Neural crest cell (in vitro differentiated cells): Measurements from ENCODE around the gene TBC1D5. TPM values are rescaled to one million over a fixed set of nuclear protein-coding genes. Genes with fewer than 3 reads are reported as not detected.
"Not testable (repeated sequence)": the region's sequence is repeated elsewhere in the genome, so short reads cannot be mapped to it uniquely, and the experiment has no call there.

ENCODE experiments used
- DNase-seq: peaks from one replicate; pipeline ENCODE4 v3.0.0; 2021; ENCODE audit warnings: low read depth, mixed read lengths, low spot score
- H3K27ac Mint-ChIP-seq: one replicate; pipeline ENCODE4 v1.8.0; 2021; ENCODE audit warnings: mild to moderate bottlenecking, mixed read lengths; ENCODE audit not compliant: unreplicated experiment
- H3K27me3 Mint-ChIP-seq: 2 replicates; pipeline ENCODE4 v1.8.0; 2021; ENCODE audit warnings: low read depth, mild to moderate bottlenecking, mixed read lengths
- H3K36me3 Mint-ChIP-seq: 2 replicates; pipeline ENCODE4 v1.8.0; 2021; ENCODE audit warnings: low read depth, mild to moderate bottlenecking, mixed read lengths
- H3K4me1 Mint-ChIP-seq: 2 replicates; pipeline ENCODE4 v1.8.0; 2021; ENCODE audit warnings: mixed read lengths
- H3K4me3 Mint-ChIP-seq: one replicate; pipeline ENCODE4 v1.8.0; 2021; ENCODE audit warnings: mild to moderate bottlenecking, mixed read lengths
- H3K9me3 Mint-ChIP-seq: 2 replicates; pipeline ENCODE4 v1.8.0; 2021; ENCODE audit warnings: mixed read lengths
- total RNA-seq: library from RNA; stranded (reverse); gene quantifications from 2 replicates; pipeline ENCODE4 v1.2.1, GENCODE V29; 2021
- TF ChIP-seq, protein P1 (sequence below): fragments of 200-600 bp; sonication (generic); conservative IDR thresholded peaks from 2 replicates; pipeline ENCODE4 v1.5.0; 2021; ENCODE audit warnings: antibody characterized with exemption, mild to moderate bottlenecking

The TBC1D5 gene
- total RNA-seq, 1 donor from 2014 or later: 51.2 TPM

DNA sequence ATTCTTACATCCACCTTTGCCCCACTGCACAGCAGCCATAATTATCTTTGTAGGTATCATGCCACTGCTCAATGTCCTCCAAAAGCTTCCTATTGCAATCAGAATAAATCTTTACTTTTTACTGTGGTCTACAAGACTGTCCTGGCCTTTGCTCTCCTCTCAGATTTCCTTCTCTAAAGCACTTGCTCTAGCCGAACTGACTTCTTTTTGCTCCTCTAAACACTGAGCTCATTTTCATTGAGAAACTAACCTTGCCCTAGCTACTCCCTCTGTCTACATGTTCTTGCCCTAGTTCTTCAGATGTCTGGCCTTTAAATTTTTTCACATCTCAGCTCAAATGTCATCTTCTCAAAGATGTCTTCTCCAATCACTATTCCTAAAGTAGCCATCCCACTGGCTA lies 342.8 kb downstream of the TBC1D5 start:
- TF ChIP-seq, protein P1, sequence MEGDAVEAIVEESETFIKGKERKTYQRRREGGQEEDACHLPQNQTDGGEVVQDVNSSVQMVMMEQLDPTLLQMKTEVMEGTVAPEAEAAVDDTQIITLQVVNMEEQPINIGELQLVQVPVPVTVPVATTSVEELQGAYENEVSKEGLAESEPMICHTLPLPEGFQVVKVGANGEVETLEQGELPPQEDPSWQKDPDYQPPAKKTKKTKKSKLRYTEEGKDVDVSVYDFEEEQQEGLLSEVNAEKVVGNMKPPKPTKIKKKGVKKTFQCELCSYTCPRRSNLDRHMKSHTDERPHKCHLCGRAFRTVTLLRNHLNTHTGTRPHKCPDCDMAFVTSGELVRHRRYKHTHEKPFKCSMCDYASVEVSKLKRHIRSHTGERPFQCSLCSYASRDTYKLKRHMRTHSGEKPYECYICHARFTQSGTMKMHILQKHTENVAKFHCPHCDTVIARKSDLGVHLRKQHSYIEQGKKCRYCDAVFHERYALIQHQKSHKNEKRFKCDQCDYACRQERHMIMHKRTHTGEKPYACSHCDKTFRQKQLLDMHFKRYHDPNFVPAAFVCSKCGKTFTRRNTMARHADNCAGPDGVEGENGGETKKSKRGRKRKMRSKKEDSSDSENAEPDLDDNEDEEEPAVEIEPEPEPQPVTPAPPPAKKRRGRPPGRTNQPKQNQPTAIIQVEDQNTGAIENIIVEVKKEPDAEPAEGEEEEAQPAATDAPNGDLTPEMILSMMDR: no peak
- Mint-ChIP-seq H3K4me1 (no peaks in the 10 kb centered on the region), H3K9me3 (no peaks in the 10 kb centered on the region), H3K27ac (no peak overlapping the region), H3K36me3 (no peaks in the 10 kb centered on the region), H3K27me3 (no peaks in the 10 kb centered on the region), H3K4me3 (no peak overlapping the region)
- DNase-seq: no peak

DNA sequence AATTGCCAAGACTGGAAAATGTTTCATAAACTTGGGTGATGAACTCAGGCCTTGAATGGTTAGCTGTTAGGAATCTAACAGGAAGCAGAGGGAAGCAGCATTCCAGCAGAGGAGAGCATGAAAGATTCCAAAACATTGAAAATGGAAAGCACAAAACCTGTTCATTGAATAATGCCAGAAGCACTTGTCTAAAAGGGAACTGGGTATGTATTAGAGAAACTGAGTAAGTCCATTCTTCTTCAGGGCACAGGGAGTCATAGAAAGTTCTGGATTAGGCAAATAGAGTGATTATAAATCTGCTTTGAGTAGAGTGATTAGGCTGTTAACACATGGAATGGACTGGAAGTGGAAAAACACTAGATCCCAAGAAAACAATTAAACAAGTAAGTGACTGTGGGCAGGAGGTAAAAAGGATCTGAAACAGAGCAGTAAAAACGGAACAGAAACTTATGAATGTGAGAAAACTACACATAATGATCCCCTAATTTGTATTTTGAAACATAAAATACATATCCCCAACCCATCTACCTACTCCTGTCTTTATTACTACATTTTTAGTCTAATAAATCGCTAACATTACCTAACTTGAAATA lies 343.4 kb downstream of the TBC1D5 start:
- Mint-ChIP-seq H3K36me3 (no peaks in the 10 kb centered on the region), H3K9me3 (no peaks in the 10 kb centered on the region), H3K27ac (no peak overlapping the region), H3K4me1 (no peaks in the 10 kb centered on the region), H3K27me3 (no peaks in the 10 kb centered on the region), H3K4me3 (no peak overlapping the region)
- DNase-seq: no peak
- TF ChIP-seq, protein P1: no peak

DNA sequence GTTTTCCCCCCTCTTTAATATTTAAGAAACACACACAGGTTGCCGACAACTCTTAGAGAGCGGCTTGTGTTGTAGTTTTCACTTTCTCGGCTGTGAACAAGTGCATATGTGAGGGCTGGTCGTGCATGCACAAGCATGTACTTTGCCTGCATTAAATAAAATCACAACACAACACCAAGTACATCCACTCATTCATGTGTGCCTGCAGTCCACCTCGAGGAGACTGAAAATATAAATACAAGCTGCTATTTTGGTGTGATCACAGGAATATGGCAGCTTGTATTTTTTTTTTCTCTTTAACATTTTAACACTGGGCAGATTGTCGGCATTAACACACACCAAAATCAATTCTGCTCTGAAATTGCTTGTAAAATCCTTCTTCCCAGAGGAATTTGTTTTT lies 346.4 kb downstream of the TBC1D5 start:
- DNase-seq: no peak
- TF ChIP-seq, protein P1: no peak
- H3K27me3 Mint-ChIP-seq: no peaks in the 10 kb centered on the region
- H3K9me3 Mint-ChIP-seq: peaks cover 4% of the 10 kb centered on the region
- H3K27ac Mint-ChIP-seq: no peak overlapping the region
- H3K36me3 Mint-ChIP-seq: peaks cover 20% of the 10 kb centered on the region
- H3K4me3 Mint-ChIP-seq: no peak overlapping the region
- H3K4me1 Mint-ChIP-seq: no peaks in the 10 kb centered on the region

DNA sequence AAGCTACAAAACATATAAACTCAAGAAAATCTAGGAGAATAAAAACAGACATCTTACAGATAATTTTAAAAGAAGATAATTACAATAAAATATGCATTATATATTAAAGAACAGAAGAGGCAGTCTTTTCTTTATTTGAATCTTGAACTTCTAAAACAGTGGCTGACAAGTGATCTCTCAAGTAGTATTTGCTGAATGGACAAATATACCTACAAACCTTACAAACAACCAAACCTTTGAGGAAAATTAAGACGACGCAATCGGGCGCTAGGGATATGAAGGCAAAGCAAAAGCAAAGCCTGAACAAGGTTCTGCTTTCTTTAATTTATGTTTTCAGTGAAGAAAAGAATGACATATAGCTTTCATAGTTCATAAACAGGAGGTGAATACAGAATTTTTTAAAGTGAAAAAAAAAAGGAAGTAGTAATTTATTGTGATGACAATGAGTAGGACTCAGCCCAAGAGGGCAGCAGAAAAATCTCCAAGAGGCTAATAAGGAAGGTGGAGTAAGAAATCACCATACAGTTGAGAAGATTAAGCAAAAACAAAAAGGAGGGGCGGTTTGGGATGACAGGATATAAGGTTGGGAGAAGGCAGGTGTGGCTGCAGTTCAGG lies 347.8 kb downstream of the TBC1D5 start:
- no peaks in the 10 kb centered on the region for H3K27me3 Mint-ChIP-seq
- TF ChIP-seq, protein P1: no peak
- H3K4me1 Mint-ChIP-seq: no peaks in the 10 kb centered on the region
- no peak for DNase-seq
- no peak overlapping the region for H3K4me3 Mint-ChIP-seq
- H3K36me3 Mint-ChIP-seq: peaks cover 20% of the 10 kb centered on the region
- peaks cover 4% of the 10 kb centered on the region for H3K9me3 Mint-ChIP-seq
- no peak overlapping the region for H3K27ac Mint-ChIP-seq

DNA sequence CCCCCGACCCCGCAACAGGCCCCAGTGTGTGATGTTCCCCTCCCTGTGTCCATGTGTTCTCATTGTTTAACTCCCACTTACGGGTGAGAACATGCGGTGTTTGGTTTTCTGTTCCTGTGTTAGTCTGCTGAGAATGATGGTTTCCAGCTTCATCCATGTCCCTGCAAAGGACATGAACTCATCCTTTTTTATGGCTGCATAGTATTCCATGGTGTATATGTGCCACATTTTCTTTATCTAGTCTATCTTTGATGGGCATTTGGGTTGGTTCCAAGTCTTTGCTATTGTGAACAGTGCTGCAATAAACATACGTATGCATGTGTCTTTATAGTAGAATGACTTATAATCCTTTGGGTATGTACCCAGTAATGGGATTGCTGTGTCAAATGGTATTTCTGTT lies 349.9 kb downstream of the TBC1D5 start:
- not testable (repeated sequence) for H3K4me3 Mint-ChIP-seq, H3K27me3 Mint-ChIP-seq, H3K9me3 Mint-ChIP-seq, H3K27ac Mint-ChIP-seq, DNase-seq, H3K4me1 Mint-ChIP-seq
- H3K36me3 Mint-ChIP-seq: peaks cover 20% of the 10 kb centered on the region

DNA sequence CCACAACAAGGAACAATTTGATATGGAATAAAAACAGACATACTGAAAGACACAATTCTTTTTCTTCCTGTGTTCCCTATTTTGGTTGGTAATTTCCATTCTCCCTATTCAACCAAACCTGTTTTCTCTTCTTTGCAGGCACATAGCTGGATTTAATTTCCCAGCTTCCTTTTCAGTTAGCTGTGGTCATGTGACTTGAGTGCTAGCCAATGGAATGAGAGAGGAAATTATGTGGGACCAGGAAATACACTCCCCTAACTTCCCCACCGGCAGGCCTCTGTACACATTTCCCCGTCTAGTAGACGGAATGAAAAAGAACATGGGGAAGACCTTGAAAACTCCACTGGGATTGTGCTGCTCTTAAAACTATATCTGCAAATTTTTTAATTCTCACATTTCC lies 351.6 kb downstream of the TBC1D5 start:
- Mint-ChIP-seq H3K4me3 (no peak overlapping the region), H3K9me3 (peaks cover 4% of the 10 kb centered on the region), H3K4me1 (no peaks in the 10 kb centered on the region), H3K27me3 (no peaks in the 10 kb centered on the region), H3K36me3 (peaks cover 20% of the 10 kb centered on the region), H3K27ac (no peak overlapping the region)
- TF ChIP-seq, protein P1: no peak
- DNase-seq: no peak
